GM03348 (cell line): ENCODE measurements around the gene ANKRD18B.
"Not testable (repeated sequence)": the region's sequence is repeated elsewhere in the genome, so short reads cannot be mapped to it uniquely, and the experiment has no call there.

ENCODE experiments used
- DNase-seq: peaks from one replicate; pipeline ENCODE4 v3.0.0; 2012; ENCODE audit warnings: low spot score

The ANKRD18B gene

GRCh38 chr9:33523397-33524305 lies at the start of gene ANKRD18B:
Gene ANKRD18B, plus strand, starts transcription at chr9:33524251. Its CDS starts 239 bp downstream, at chr9:33524490.
- peak; percentile 55 for DNase-seq

GRCh38 chr9:33475357-33475756 lies 48.7 kb upstream of the ANKRD18B start:
- no peak for DNase-seq

GRCh38 chr9:33476503-33476902 lies 47.5 kb upstream of the ANKRD18B start:
- no peak for DNase-seq

- DNase-seq: no peak
These were observed 43.9 kb upstream of the ANKRD18B start for GRCh38 chr9:33480106-33480505.

- DNase-seq: no peak
These were observed 43.1 kb upstream of the ANKRD18B start for GRCh38 chr9:33480976-33481375.

GRCh38 chr9:33485312-33485711 lies 38.7 kb upstream of the ANKRD18B start:
- not testable (repeated sequence) for DNase-seq

GRCh38 chr9:33489066-33489465 lies 35.0 kb upstream of the ANKRD18B start:
- DNase-seq: no peak

GRCh38 chr9:33493819-33494218 lies 30.2 kb upstream of the ANKRD18B start:
- not testable (repeated sequence) for DNase-seq

- peak; percentile 3 for DNase-seq
These were observed 25.7 kb upstream of the ANKRD18B start for GRCh38 chr9:33498387-33498786.

GRCh38 chr9:33506626-33507370 lies 17.3 kb upstream of the ANKRD18B start:
- peak; percentile 26 for DNase-seq

GRCh38 chr9:33510262-33511183 lies 13.5 kb upstream of the ANKRD18B start:
- DNase-seq: peak; percentile 61

- DNase-seq: not testable (repeated sequence)
These were observed 12.9 kb upstream of the ANKRD18B start for GRCh38 chr9:33511184-33511517.

GRCh38 chr9:33512535-33512934 lies 11.5 kb upstream of the ANKRD18B start:
- not testable (repeated sequence) for DNase-seq

- DNase-seq: not testable (repeated sequence)
These were observed 8.6 kb upstream of the ANKRD18B start for GRCh38 chr9:33515342-33515995.

GRCh38 chr9:33516397-33516796 lies 7.7 kb upstream of the ANKRD18B start:
- not testable (repeated sequence) for DNase-seq

- peak; percentile 59 for DNase-seq
These were observed 6.7 kb upstream of the ANKRD18B start for GRCh38 chr9:33517373-33517772.

GRCh38 chr9:33517934-33518577 lies 6.0 kb upstream of the ANKRD18B start:
- peak; percentile 35 for DNase-seq

- not testable (repeated sequence) for DNase-seq
These were observed 2.2 kb upstream of the ANKRD18B start for GRCh38 chr9:33521861-33522260.

GRCh38 chr9:33524306-33524947 lies 376 bp downstream of the ANKRD18B start:
- no peak for DNase-seq

GRCh38 chr9:33528069-33528468 lies 4.0 kb downstream of the ANKRD18B start:
- DNase-seq: not testable (repeated sequence)
